Peyer's patch (tissue), 4 donors: Measurements from ENCODE around the gene ZNF106.

Source experiments
- POLR2A ChIP-seq, 2 donors: fragments of 450-650 bp; IDR thresholded peaks; one replicate each; pipeline ENCODE4 v1.5.1; 2017; ENCODE audit warnings: antibody characterized with exemption in 2 of 2, mild to moderate bottlenecking in 2 of 2, moderate library complexity in 2 of 2
- TF ChIP-seq, protein P1 (sequence below), 6 experiments: fragments of 450-650 bp in 4 of 6; fragments of 200-600 bp in 2 of 6; sonication (generic) in 1 of 6; IDR thresholded peaks; one replicate each; pipeline ENCODE4 v1.5.1; 2017 to 2019; ENCODE audit warnings: antibody characterized with exemption in 6 of 6, mild to moderate bottlenecking in 3 of 6, moderate library complexity in 1 of 6

DNA sequence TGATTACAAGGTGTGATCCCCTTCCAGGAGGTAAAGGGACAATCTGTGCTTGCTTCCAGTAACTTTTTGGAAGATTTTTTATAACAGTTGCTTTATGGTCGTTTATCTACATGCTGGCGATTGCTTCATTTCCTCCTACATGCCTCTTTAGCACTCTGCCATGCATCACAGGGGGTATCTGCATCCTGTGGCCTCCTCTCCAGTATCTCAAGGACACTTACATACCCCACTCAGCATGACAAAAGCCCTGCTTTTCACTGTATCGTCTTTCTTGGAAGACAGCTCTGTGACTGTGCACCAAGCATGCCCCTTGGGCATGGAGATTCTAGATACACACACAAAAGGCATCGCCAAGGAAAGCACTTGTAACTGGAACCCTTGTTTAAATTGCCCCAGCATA, 106.3 kb downstream of the ZNF106 start:
- TF ChIP-seq, protein P1, sequence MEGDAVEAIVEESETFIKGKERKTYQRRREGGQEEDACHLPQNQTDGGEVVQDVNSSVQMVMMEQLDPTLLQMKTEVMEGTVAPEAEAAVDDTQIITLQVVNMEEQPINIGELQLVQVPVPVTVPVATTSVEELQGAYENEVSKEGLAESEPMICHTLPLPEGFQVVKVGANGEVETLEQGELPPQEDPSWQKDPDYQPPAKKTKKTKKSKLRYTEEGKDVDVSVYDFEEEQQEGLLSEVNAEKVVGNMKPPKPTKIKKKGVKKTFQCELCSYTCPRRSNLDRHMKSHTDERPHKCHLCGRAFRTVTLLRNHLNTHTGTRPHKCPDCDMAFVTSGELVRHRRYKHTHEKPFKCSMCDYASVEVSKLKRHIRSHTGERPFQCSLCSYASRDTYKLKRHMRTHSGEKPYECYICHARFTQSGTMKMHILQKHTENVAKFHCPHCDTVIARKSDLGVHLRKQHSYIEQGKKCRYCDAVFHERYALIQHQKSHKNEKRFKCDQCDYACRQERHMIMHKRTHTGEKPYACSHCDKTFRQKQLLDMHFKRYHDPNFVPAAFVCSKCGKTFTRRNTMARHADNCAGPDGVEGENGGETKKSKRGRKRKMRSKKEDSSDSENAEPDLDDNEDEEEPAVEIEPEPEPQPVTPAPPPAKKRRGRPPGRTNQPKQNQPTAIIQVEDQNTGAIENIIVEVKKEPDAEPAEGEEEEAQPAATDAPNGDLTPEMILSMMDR (IDR thresholded peaks at IDR 0.05) = no peak
- no peak for TF ChIP-seq POLR2A (IDR thresholded peaks at IDR 0.05)
